ENCODE results near the gene PIAS4. TPM values are rescaled to one million over a fixed set of nuclear protein-coding genes. Genes with fewer than 3 reads are reported as not detected.

The PIAS4 gene
- total and polyA plus RNA-seq, 4 donors = 6.5 to 20.3 (median 15.9) TPM

GRCh38 chr19:4034048-4035017, 26.8 kb downstream of the PIAS4 start:
- 83 to 85% methylated on average over 33 to 34 of the region's 34 CpGs for WGBS, 2 donors
- H3K9me3 ChIP-seq (ENCODE audit: control insufficient read depth, low read length) = no peaks in the 10 kb centered on the region
- H3K27ac ChIP-seq (ENCODE audit: low read depth in 1 of 2, low read length in 2 of 2) = no peak overlapping the region
- intact Hi-C loops (cut with DNase I) = no loop called here
- ATAC-seq (ENCODE audit: low FRiP score) (peak; percentile 3), DNase-seq (no peak)
- peaks cover 0 to 12% of the 10 kb centered on the region in 2 donors for H3K36me3 ChIP-seq (ENCODE audit: control insufficient read depth in 1 of 2, insufficient read depth in 2 of 2, low read length in 1 of 2)
- H3K4me3 ChIP-seq (ENCODE audit: low read length in 2 of 2) = no peak overlapping the region
- H3K27me3 ChIP-seq (ENCODE audit: control insufficient read depth in 1 of 2, insufficient read depth in 2 of 2, low read length in 1 of 2) = no peaks in the 10 kb centered on the region
- H3K4me1 ChIP-seq (ENCODE audit: control insufficient read depth in 1 of 2, insufficient read depth in 2 of 2, low read length in 2 of 2) = no peaks in the 10 kb centered on the region

GRCh38 chr19:4035018-4035566, 27.6 kb downstream of the PIAS4 start:
- no peak overlapping the region for H3K27ac ChIP-seq (ENCODE audit: low read depth in 1 of 2, low read length in 2 of 2)
- no peak overlapping the region for H3K4me3 ChIP-seq (ENCODE audit: low read length in 2 of 2)
- H3K36me3 ChIP-seq (ENCODE audit: control insufficient read depth in 1 of 2, insufficient read depth in 2 of 2, low read length in 1 of 2) = peaks cover 0 to 12% of the 10 kb centered on the region in 2 donors
- no peaks in the 10 kb centered on the region for H3K4me1 ChIP-seq (ENCODE audit: control insufficient read depth in 1 of 2, insufficient read depth in 2 of 2, low read length in 2 of 2)
- WGBS, 2 donors = 82 to 87% methylated on average over 19 of the region's 19 CpGs
- no peak for ATAC-seq (ENCODE audit: low FRiP score)
- DNase-seq = no peak
- H3K9me3 ChIP-seq (ENCODE audit: control insufficient read depth, low read length) = no peaks in the 10 kb centered on the region
- intact Hi-C loops (cut with DNase I) = no loop called here
- H3K27me3 ChIP-seq (ENCODE audit: control insufficient read depth in 1 of 2, insufficient read depth in 2 of 2, low read length in 1 of 2) = no peaks in the 10 kb centered on the region

GRCh38 chr19:4035582-4035981, 28.0 kb downstream of the PIAS4 start:
- no peak overlapping the region for H3K4me3 ChIP-seq (ENCODE audit: low read length in 2 of 2)
- H3K27me3 ChIP-seq (ENCODE audit: control insufficient read depth in 1 of 2, insufficient read depth in 2 of 2, low read length in 1 of 2) = no peaks in the 10 kb centered on the region
- 86 to 87% methylated on average over 10 of the region's 10 CpGs for WGBS, 2 donors
- ATAC-seq (ENCODE audit: low FRiP score) (no peak), DNase-seq (no peak)
- intact Hi-C loops (cut with DNase I) = no loop called here
- no peaks in the 10 kb centered on the region for H3K9me3 ChIP-seq (ENCODE audit: control insufficient read depth, low read length)
- no peaks in the 10 kb centered on the region for H3K4me1 ChIP-seq (ENCODE audit: control insufficient read depth in 1 of 2, insufficient read depth in 2 of 2, low read length in 2 of 2)
- H3K36me3 ChIP-seq (ENCODE audit: control insufficient read depth in 1 of 2, insufficient read depth in 2 of 2, low read length in 1 of 2) = peaks cover 0 to 12% of the 10 kb centered on the region in 2 donors
- no peak overlapping the region for H3K27ac ChIP-seq (ENCODE audit: low read depth in 1 of 2, low read length in 2 of 2)

- Histone ChIP-seq H3K4me3 (ENCODE audit: low read length in 2 of 2) (no peak overlapping the region), H3K9me3 (ENCODE audit: control insufficient read depth, low read length) (no peaks in the 10 kb centered on the region), H3K4me1 (ENCODE audit: control insufficient read depth in 1 of 2, insufficient read depth in 2 of 2, low read length in 2 of 2) (no peaks in the 10 kb centered on the region), H3K27ac (ENCODE audit: low read depth in 1 of 2, low read length in 2 of 2) (no peak overlapping the region), H3K27me3 (ENCODE audit: control insufficient read depth in 1 of 2, insufficient read depth in 2 of 2, low read length in 1 of 2) (no peaks in the 10 kb centered on the region), H3K36me3 (ENCODE audit: control insufficient read depth in 1 of 2, insufficient read depth in 2 of 2, low read length in 1 of 2) (peaks cover 0 to 12% of the 10 kb centered on the region in 2 donors)
- intact Hi-C loops (cut with DNase I) = no loop called here
- no peak for DNase-seq
- 90% methylated on average over 25 of the region's 25 CpGs for WGBS, 2 donors
- ATAC-seq (ENCODE audit: low FRiP score) = no peak
Measured at GRCh38 chr19:4036576-4037300, 29.2 kb downstream of the PIAS4 start.

- peaks cover 0 to 12% of the 10 kb centered on the region in 2 donors for H3K36me3 ChIP-seq (ENCODE audit: control insufficient read depth in 1 of 2, insufficient read depth in 2 of 2, low read length in 1 of 2)
- no peaks in the 10 kb centered on the region for H3K27me3 ChIP-seq (ENCODE audit: control insufficient read depth in 1 of 2, insufficient read depth in 2 of 2, low read length in 1 of 2)
- no peak for ATAC-seq (ENCODE audit: low FRiP score)
- no peaks in the 10 kb centered on the region for H3K9me3 ChIP-seq (ENCODE audit: control insufficient read depth, low read length)
- no peaks in the 10 kb centered on the region for H3K4me1 ChIP-seq (ENCODE audit: control insufficient read depth in 1 of 2, insufficient read depth in 2 of 2, low read length in 2 of 2)
- WGBS, 2 donors = 92 to 93% methylated on average over 54 of the region's 54 CpGs
- no peak for DNase-seq
- intact Hi-C loops (cut with DNase I) = no loop called here
- H3K27ac ChIP-seq (ENCODE audit: low read depth in 1 of 2, low read length in 2 of 2) = no peak overlapping the region
- no peak overlapping the region for H3K4me3 ChIP-seq (ENCODE audit: low read length in 2 of 2)
Measured at GRCh38 chr19:4037301-4037949, 29.9 kb downstream of the PIAS4 start.

GRCh38 chr19:4038057-4038456, 30.5 kb downstream of the PIAS4 start:
- no peak for ATAC-seq (ENCODE audit: low FRiP score)
- peaks cover 0 to 11% of the 10 kb centered on the region in 2 donors for H3K36me3 ChIP-seq (ENCODE audit: control insufficient read depth in 1 of 2, insufficient read depth in 2 of 2, low read length in 1 of 2)
- 86 to 87% methylated on average over 26 to 33 of the region's 33 CpGs for WGBS, 2 donors
- H3K27ac ChIP-seq (ENCODE audit: low read depth in 1 of 2, low read length in 2 of 2) = no peak overlapping the region
- DNase-seq = no peak
- H3K4me1 ChIP-seq (ENCODE audit: control insufficient read depth in 1 of 2, insufficient read depth in 2 of 2, low read length in 2 of 2) = no peaks in the 10 kb centered on the region
- no peaks in the 10 kb centered on the region for H3K27me3 ChIP-seq (ENCODE audit: control insufficient read depth in 1 of 2, insufficient read depth in 2 of 2, low read length in 1 of 2)
- intact Hi-C loops (cut with DNase I) = no loop called here
- H3K9me3 ChIP-seq (ENCODE audit: control insufficient read depth, low read length) = no peaks in the 10 kb centered on the region
- H3K4me3 ChIP-seq (ENCODE audit: low read length in 2 of 2) = no peak overlapping the region

GRCh38 chr19:4038661-4039423, 31.3 kb downstream of the PIAS4 start:
- H3K27ac ChIP-seq (ENCODE audit: low read depth in 1 of 2, low read length in 2 of 2) = no peak overlapping the region
- H3K4me3 ChIP-seq (ENCODE audit: low read length in 2 of 2) = no peak overlapping the region
- H3K36me3 ChIP-seq (ENCODE audit: control insufficient read depth in 1 of 2, insufficient read depth in 2 of 2, low read length in 1 of 2) = peaks cover 0 to 6% of the 10 kb centered on the region in 2 donors
- no peaks in the 10 kb centered on the region for H3K4me1 ChIP-seq (ENCODE audit: control insufficient read depth in 1 of 2, insufficient read depth in 2 of 2, low read length in 2 of 2)
- ATAC-seq (ENCODE audit: low FRiP score) (no peak), DNase-seq (no peak)
- no peaks in the 10 kb centered on the region for H3K27me3 ChIP-seq (ENCODE audit: control insufficient read depth in 1 of 2, insufficient read depth in 2 of 2, low read length in 1 of 2)
- H3K9me3 ChIP-seq (ENCODE audit: control insufficient read depth, low read length) = no peaks in the 10 kb centered on the region
- intact Hi-C loops (cut with DNase I) = no loop called here
- WGBS, 2 donors = 84% methylated on average over 40 of the region's 40 CpGs
